ENCODE data around the gene ZSCAN9.

- TF ChIP-seq POLR2A (IDR thresholded peaks at IDR 0.05), result no peak
- no peak for TF ChIP-seq CTCF (IDR thresholded peaks at IDR 0.05)
These were observed 26.6 kb downstream of the ZSCAN9 start for GRCh38 chr6:28251661-28252008.
